Measurements from ENCODE around the gene FBXL19.

- no peak for TF ChIP-seq HEYL (CRISPR knock-in tag; IDR thresholded peaks at IDR 0.05)
- TF ChIP-seq CTCF (IDR thresholded peaks at IDR 0.05): no peak
Measured at GRCh38 chr16:30992276-30992780, 69.0 kb downstream of the FBXL19 start.

Data from A549 (cell line).